Right lobe of liver (tissue), 6 donors: ENCODE results near the gene PDCD2L. TPM values are rescaled to one million over a fixed set of nuclear protein-coding genes. Genes with fewer than 3 reads are reported as not detected.

Experiments
- ATAC-seq, 4 donors: fragments of 200-7000 bp; cut with Tn5 transposase; one replicate each; pipeline ENCODE4 v1.9.1; 2020; ENCODE audit warnings: mild to moderate bottlenecking in 4 of 4, moderate library complexity in 4 of 4
- DNase-seq, 3 donors: peaks; one replicate each; pipeline ENCODE4 v3.0.0-alpha.2; 2020
- H3K27ac ChIP-seq, 3 donors: fragments of 200-600 bp; one replicate each; pipeline ENCODE4 v1.8.0; 2022
- H3K27me3 ChIP-seq, 2 donors: fragments of 200-600 bp; one replicate each; pipeline ENCODE4 v1.8.0; 2022
- H3K36me3 ChIP-seq, 4 donors: fragments of 200-600 bp; sonication (generic) in 1 of 4; one replicate each; pipeline versions ENCODE4 v1.5.1 to v1.8.0; 2017 to 2022; ENCODE audit warnings: control low read depth in 1 of 4
- H3K4me1 ChIP-seq, 4 donors: fragments of 200-600 bp; sonication (generic) in 1 of 4; one replicate each; pipeline versions ENCODE4 v1.5.1 to v1.8.0; 2017 to 2022; ENCODE audit warnings: control low read depth in 1 of 4
- H3K4me3 ChIP-seq, 3 donors: fragments of 200-600 bp; one replicate each; pipeline ENCODE4 v1.8.0; 2022
- H3K9me3 ChIP-seq, 4 donors: fragments of 200-600 bp; sonication (generic) in 1 of 4; one replicate each; pipeline versions ENCODE4 v1.5.1 to v1.8.0; 2017 to 2022; ENCODE audit warnings: control low read depth in 1 of 4
- CTCF ChIP-seq, 4 donors: fragments of 200-600 bp in 3 of 4; fragments of 450-650 bp in 1 of 4; IDR thresholded peaks; one replicate each; pipeline versions ENCODE4 v1.5.1 to v1.8.0; 2016 to 2022; ENCODE audit warnings: antibody characterized with exemption in 4 of 4, mild to moderate bottlenecking in 2 of 4
- POLR2A ChIP-seq: fragments of 450-650 bp; IDR thresholded peaks from one replicate; pipeline ENCODE4 v1.6.1; 2017; ENCODE audit warnings: antibody characterized with exemption, mild to moderate bottlenecking
- WGBS: methylation state at CpG from one replicate; pipeline ENCODE4 v1.1.6; 2018; ENCODE audit warnings: low coverage, low lambda C conversion rate; ENCODE audit not compliant: insufficient coverage; ENCODE audit errors: missing lambda C conversion rate; 5-methylcytosine and 5-hydroxymethylcytosine counted together
- intact Hi-C, 2 donors: fragments of 100-400 bp; cut with DNase I; formaldehyde crosslinking; loops; one replicate each; pipeline versions ENCODE4 v1.11.2 to v1.14.1; 2022
- total RNA-seq, 6 experiments: library from RNA; depleted of rRNA in 2 of 6; stranded (reverse); fragments of >200 nt in 2 of 6; fragmentation: NEBNext Ultra II Directional in 3 of 6; extraction: Animal tissue kit (Norgen Biotek cat#: 25700) in 3 of 6; gene quantifications; one replicate each; pipeline versions ENCODE4 v1.1.0 to v1.2.4, GENCODE V29; 2016 to 2023
- donor health status: DM: no; HTN: yes; CAD: no.
- donor health status: DM: no; HTN: no; CAD: no.
- donor health status: DM: no; HTN: no; CAD: no.
- donor health status: DM: no; HTN: yes; CAD: no.
- donor health status: DM: no; HTN: yes; CAD: no.

PDCD2L gene
- total RNA-seq, 6 experiments from 2014 or later = 3.0 to 13.4 (median 4.5) TPM

DNA sequence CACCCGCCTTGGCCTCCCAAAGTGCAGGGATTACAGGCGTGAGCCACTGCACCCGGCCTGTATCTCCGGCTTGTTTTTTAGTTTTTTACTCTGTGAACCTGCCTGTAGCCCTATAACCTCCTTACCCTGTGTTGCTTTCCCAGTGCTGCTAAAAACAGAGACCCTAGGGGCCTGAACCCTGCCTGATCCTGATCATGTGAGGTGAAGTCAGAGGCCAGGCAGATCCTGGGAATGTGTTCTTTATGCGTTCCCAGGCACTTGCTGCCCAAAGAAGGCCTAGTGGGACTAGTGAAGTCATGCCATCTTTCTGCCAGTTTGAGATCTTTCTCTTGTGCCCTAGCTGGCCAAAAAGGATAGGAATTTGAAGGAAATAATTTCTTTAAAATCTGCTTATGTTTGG lies 28.6 kb downstream of the PDCD2L start:
- DNase-seq = no peak
- 84% methylated on average over 5 of the region's 5 CpGs for WGBS

GRCh38 chr19:34436716-34437115 lies 32.5 kb downstream of the PDCD2L start:
- Histone ChIP-seq H3K27me3 (no peaks in the 10 kb centered on the region), H3K36me3 (peaks cover 0 to 76% (median 14%) of the 10 kb centered on the region in 4 donors), H3K4me3 (no peak overlapping the region), H3K4me1 (peaks cover 0 to 3% (median 0%) of the 10 kb centered on the region in 4 donors), H3K9me3 (no peaks in the 10 kb centered on the region), H3K27ac (no peak overlapping the region)
- ATAC-seq (no peak), DNase-seq (no peak)
- 91% methylated on average over 3 of the region's 3 CpGs for WGBS
- TF ChIP-seq POLR2A = no peak
- TF ChIP-seq CTCF (IDR thresholded peaks at IDR 0.05) = no peak
- intact Hi-C loops = no loop called here

More for the DNA sequence above, 28.6 kb downstream of the PDCD2L start:
- H3K4me1 ChIP-seq = peaks cover 0 to 18% (median 4%) of the 10 kb centered on the region in 4 donors
- peaks cover 0 to 44% (median 8%) of the 10 kb centered on the region in 4 donors for H3K36me3 ChIP-seq
- H3K4me3 ChIP-seq = no peak overlapping the region
- no peak overlapping the region for H3K27ac ChIP-seq
- H3K27me3 ChIP-seq = no peaks in the 10 kb centered on the region
- no peak for ATAC-seq
- intact Hi-C loops = no loop called here
- TF ChIP-seq CTCF (IDR thresholded peaks at IDR 0.05) = no peak
- no peaks in the 10 kb centered on the region for H3K9me3 ChIP-seq

DNA sequence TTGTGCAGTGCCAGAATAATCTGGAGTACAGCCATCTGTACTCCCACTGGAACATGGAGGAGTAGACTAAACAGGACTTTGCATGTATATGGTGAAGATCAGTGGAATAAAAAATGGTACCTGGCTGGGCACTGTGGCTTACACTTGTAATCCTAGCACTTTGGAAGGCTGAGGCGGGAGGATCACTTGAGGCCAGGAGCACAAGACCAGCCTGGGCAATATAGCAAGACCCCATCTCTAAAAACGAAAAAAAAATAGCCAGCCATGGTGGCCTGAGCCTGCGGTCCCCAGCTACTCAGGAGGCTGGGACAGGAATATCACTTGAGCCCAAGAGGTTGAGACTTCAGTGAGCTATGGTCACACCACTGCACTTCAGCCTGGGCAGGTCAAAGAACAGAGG lies 44.0 kb downstream of the PDCD2L start:
- Histone ChIP-seq H3K9me3 (no peaks in the 10 kb centered on the region), H3K4me1 (no peaks in the 10 kb centered on the region), H3K36me3 (peaks cover 3 to 77% (median 23%) of the 10 kb centered on the region in 4 donors), H3K27ac (no peak overlapping the region), H3K27me3 (no peaks in the 10 kb centered on the region), H3K4me3 (no peak overlapping the region)
- intact Hi-C loops = no loop called here
- TF ChIP-seq CTCF (IDR thresholded peaks at IDR 0.05) (no peak), POLR2A (no peak)
- ATAC-seq = no peak
- WGBS = 86% methylated on average over 1 of the region's 3 CpGs
- no peak for DNase-seq

DNA sequence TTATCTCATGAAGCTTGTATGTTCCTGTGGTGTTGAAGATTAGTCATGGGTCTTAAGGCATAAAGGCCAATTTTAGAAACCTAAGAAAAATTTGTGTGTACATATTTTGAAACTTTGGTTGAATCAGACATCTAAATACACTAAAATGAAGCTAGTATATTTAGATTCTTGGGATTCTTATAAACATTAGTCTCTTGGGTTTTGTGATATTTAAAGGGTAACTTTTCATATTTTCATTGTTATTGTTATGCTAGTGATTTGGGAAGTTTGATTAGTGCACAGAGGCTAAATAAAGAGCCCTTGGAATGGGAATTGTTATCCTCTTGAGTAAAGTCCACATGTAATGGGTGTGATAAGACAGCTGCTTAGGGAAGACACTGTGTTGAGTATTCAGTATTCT lies 48.5 kb downstream of the PDCD2L start:
- Histone ChIP-seq H3K27ac (no peak overlapping the region), H3K4me3 (no peak overlapping the region), H3K9me3 (no peaks in the 10 kb centered on the region), H3K4me1 (no peaks in the 10 kb centered on the region), H3K27me3 (no peaks in the 10 kb centered on the region), H3K36me3 (peaks cover 0 to 64% (median 27%) of the 10 kb centered on the region in 4 donors)
- DNase-seq = no peak
- TF ChIP-seq CTCF (IDR thresholded peaks at IDR 0.05) (no peak), POLR2A (no peak)
- ATAC-seq = no peak
- intact Hi-C loops = no loop called here

GRCh38 chr19:34454091-34454490 lies 49.9 kb downstream of the PDCD2L start:
- TF ChIP-seq CTCF (IDR thresholded peaks at IDR 0.05) = no peak
- no peak for TF ChIP-seq POLR2A
- Histone ChIP-seq H3K4me3 (no peak overlapping the region), H3K27ac (no peak overlapping the region), H3K9me3 (no peaks in the 10 kb centered on the region), H3K36me3 (peaks cover 0 to 74% (median 27%) of the 10 kb centered on the region in 4 donors), H3K27me3 (no peaks in the 10 kb centered on the region), H3K4me1 (no peaks in the 10 kb centered on the region)
- intact Hi-C loops = no loop called here
- WGBS = 92% methylated on average over 2 of the region's 2 CpGs
- ATAC-seq (no peak), DNase-seq (no peak)
